ENCODE measurements around the gene LMOD1.
"Not testable (repeated sequence)": the region's sequence is repeated elsewhere in the genome, so short reads cannot be mapped to it uniquely, and the experiment has no call there.

Gene LMOD1

DNA sequence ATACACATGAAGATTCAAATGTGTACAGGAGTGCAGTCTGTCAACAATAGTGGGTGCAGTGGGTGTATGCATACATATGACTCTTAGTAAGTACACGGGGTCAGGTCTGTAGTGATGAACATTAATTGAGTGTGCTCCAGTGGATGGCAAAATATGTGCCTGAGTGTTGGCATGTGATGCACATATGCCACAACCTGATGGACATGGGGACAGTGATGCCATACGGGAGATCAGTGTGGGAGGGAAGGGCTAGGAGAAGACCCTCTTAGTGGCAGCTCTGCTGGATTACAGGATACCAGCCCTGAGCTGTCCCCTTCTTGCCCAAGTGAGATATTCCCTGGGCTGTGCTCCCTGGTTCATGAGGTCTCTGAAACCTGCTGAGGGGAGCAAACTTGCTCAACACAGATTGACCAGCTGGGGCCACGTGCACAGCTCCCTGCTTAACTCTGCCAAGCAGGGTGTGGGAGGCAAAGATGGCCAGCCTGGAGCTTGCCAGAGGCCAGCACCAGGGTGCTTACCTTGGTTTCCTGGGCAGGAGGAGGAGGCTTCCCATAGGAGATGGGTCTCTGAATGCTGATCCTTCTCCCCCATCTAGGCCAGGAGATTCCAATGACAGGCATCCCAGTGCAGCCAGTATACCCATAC is 55.4 kb downstream of the LMOD1 start:
- no peak for DNase-seq

DNA sequence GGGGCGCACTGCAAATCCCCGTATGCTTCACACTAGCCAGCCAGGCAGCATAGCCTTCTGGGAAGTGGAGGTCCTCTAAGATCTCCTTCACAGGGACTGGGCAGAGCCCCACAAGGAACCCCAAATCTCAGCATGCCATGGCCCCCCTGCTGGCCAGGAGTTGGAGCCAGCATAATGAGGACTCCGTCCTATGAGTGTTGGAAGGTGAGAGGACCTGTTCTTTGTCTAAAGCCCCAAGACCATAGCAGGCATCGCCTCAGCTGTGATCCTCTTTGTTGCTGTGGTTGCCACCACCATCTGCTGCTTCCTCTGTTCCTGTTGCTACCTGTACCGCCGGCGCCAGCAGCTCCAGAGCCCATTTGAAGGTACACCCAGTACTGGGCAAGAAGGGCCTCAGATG is 56.1 kb downstream of the LMOD1 start:
- DNase-seq: no peak

DNA sequence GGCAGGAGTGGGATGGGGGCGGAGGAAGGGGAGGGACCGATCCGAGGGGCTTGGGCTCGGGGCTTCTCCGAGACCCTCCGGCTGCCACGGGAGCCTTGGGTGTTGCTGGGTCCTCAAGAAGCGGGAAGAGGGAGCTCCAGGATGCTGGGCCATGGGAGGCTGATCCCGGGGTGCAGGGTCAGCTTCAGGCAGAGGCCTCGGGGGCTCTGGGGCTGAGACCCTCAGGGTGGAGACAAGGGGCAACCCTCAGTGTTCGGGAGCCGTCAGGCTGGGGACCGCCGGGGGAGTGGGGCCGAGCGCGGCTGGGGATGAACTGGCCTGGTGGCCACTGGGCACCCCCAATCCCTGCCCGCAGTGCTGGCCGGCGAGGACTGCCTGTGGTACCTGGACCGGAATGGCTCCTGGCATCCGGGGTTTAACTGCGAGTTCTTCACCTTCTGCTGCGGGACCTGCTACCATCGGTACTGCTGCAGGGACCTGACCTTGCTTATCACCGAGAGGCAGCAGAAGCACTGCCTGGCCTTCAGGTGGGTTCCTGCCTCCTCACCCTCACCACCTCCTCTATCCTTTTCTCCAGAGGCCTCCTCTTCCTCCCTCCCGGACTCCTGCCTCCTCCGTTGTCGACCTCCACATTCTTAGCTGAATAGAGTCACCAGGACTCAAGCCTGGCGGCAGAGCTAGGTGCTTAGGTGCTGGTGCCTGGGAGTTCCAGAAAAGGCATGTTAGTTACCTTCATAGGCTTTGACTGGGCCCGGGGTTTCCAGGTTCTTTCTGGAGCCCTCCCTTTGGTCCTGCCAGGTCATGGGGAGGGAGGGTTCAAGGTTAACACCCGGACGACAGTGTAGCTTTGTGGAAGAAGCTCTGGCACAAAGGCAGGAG is 57.0 kb downstream of the LMOD1 start:
- DNase-seq: no peak

DNA sequence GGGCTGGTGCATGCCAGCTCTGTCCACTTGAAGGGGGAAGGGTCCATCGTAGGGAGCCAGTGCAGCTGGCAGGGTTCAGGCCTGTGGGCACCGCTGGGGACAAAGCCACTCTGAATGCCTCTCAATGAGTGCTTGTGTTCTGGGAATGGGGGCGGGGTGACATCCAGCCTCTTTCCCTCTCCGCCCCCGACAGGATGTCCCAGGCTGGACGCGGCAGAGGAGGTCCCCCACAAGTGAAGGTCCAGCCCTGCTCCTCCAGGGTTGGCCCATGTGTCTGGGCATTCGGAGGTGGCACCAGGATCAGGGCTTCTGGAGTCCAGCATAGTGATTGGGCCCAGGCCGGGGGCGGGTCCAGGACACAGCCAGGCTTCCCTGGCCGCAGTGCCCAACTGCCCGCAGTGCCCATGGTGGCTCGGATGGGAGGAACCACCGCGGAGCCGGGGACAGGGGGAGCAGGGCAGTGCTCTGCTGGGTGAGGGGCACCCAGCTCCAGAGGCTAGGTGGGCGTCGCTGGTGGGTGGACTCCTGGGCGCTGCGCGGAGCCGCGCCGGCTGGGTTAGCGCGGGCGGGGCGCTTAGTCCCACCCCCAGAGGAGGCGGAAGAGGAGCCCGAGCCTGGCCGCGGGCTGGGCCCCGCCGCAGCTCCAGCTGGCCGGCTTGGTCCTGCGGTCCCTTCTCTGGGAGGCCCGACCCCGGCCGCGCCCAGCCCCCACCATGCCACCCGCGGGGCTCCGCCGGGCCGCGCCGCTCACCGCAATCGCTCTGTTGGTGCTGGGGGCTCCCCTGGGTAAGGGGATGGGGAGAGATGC is 57.9 kb downstream of the LMOD1 start, which contains the start of gene SHISA4:
TSS of gene SHISA4 (plus strand) at position 617 of the 808 bp plus-strand sequence. CDS start at position 714, 97 bp downstream.
- DNase-seq: peak; percentile 41

DNA sequence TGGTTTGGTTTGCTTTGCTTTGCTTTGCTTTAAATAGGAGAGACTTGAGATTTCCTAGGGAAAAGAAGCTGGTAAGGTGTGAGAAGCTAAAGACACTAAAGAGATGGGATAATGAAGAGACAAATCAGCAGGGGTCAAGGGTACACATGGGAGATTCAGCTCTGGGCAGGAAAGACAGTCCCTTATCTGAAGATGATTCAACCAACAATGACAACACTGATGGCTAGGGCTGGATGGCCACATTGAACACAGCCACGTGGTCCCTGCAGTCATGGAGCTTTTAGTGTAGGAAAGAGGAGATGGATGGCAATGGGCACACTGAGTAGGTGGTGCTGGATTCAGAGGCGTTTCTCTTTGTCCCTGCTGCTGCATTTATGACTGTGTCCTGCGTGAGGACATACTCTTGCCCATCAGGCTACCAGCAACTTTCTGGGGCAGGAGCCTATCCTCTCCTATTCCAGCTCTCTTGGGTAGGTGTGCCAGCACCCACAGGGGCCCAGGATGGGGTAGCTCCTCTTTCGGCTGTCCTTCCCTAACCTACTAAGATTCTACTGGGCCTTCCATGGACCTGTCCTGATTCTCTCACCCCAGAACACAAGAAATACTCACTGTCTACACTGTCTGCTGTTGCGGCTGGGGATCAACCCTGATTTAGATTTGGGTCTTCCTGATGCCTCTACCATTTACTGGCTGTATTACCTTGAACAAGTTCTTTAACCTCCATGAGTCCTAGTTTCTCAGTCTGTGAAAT is 59.1 kb downstream of the LMOD1 start:
- no peak for DNase-seq

DNA sequence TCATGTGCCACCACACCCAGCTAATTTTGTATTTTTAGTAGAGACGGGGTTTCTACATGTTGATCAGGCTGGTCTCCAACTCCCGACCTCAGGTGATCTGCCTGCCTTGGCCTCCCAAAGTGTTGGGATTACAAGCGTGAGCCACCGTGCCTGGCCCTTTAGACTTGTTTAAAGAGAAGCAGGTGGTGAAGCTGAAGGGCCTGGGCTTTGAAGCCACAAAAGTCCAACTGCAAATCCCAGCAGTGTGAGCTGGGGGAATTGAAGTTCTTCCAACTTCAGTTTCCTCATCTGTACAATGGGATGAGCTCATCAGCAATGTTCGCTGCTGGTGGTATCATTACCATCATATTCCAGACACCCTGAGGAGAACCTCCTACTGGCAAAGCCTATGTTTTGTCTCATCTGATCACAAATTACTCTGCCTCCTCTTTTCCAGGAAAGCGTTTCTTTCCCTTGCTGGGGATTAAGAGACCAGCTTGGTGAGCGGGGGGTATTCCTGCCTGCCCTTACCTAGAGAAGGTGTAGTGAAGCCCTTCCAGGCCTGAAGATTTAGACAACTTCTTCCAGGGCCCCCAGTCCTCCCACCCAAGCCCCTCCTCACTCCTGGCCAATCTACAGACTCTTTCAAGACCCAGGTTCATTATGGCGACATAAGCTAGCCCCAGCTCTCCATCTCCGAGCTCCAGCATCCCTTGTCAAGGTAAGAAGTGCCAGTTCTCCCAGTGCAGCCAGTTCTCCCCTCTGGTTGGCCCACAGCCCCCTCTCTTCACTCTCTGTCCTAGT is 60.1 kb downstream of the LMOD1 start:
- no peak for DNase-seq

DNA sequence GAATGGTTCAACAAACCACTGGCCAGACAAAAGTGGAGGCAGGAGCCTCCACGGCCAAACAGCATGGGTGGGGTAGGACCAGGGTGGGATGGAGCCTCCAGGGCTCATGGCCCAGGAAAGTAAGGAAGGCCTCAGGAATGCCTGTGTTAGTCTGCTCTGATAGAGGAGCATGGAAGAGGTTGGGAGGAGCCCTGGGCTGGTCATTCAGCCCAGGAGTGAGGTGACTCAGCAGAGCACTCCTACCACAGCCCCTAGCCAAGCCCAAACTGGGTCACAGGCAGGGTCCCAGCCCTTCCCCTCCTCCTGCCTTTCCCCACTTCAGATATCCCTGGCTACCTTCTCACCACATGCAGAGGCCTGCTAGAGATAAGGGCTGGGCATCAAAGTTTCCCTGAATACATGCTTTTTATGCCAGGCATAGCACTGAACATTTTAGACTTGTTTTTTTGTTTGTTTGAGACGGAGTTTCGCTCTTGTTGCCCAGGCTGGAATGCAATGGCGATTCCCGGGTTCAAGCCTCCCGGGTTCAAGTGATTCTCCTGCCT is 60.7 kb downstream of the LMOD1 start:
- DNase-seq: no peak

DNA sequence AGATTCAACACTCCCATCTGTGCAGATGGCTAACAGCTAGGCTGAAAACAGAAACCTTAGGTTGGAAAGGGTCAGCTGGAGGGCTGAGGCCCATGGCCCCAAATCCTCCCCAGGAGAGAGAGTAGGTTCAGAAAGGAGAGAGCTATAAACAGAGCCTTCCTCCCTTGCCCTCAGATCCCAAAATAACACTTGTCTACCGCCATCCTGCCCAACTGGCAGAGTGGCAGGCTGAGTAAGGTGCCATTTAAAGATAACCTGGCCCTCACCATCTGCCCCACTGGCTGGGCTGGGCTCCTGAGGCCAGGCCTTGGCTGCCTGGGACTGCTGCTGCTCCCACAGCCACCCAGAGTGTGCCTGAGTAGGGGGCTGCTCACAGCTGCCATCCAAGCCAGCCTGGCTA is 61.9 kb downstream of the LMOD1 start:
- no peak for DNase-seq

DNA sequence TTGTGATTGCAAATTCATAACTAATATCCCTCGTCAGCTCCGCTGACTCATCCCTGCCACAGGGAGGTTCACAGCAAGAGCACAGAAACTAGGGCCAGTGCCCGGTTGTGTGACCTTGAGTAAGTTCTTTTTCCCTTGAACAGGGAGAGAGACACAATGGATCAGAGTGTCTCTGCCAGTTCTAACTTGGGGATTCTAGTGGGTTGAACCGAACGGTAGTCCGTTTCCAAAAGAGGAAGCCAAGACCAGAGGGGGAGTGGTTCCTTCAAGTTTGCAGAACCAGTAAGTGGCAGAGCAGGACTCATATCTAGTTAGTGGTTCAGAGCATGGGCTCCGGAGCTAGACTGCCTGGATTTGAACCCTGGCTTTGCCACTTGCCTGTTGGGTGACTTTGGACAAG is 62.6 kb downstream of the LMOD1 start:
- no peak for DNase-seq

DNA sequence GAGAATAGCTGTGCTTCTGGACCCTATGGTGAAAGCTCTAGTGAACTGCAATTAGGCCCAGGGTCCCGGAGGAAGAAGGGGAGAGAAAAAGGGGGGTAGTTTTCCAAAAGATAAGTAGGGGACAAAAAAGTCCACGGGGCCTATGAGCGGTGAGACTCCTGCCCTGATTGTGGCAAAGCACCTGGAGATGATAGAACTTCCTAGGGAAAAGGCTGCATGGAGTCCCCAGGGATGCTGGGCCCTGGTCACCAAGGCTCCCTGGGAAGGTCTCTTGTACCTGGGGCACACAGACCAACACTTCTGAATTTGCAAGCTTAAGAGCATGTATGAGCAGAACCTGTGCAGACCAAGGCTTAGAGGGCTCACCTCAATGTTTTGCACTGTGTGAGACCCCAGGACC is 63.1 kb downstream of the LMOD1 start:
- DNase-seq: no peak

DNA sequence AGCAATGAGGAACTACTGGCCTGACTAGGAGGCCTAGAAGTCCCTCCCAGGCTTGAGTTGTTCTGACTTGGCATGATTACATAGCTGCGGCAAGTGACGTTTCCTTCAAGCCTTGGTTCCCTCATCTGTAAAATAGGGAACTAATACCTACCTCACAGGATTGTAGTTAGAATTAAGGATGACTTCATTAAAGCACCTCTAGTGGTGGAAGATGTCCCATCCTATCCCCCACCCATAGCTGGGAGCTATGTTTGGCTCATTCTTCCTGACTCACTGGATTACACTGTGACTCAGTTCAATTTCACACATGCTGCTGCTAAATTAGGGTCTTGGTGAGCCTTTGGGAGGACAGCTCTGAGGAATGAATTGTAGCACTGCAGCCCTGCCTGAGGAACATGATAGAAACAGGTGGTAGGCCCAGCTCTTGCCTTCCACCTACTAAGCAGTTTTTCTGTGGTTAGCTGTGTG is 63.6 kb downstream of the LMOD1 start:
- DNase-seq: no peak

DNA sequence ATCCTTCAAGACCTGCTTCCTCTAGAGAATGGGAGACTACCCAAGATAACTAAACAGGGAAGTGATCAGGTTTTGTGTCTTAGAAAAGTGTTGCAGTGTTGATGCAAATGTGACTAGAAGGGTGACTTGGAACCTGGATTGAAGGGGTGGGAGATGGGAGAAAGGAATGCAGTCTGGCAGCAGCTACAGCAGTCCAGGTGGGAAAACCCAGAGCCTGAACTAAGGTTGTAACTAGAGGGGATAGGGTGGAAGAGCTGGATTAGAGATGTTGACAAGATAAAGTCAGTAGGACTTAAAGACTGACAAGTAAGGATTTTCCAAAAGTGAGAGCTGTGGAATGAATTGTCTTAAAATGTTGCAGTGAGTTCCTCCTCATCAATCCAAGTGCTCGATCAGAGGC is 64.7 kb downstream of the LMOD1 start:
- no peak for DNase-seq

DNA sequence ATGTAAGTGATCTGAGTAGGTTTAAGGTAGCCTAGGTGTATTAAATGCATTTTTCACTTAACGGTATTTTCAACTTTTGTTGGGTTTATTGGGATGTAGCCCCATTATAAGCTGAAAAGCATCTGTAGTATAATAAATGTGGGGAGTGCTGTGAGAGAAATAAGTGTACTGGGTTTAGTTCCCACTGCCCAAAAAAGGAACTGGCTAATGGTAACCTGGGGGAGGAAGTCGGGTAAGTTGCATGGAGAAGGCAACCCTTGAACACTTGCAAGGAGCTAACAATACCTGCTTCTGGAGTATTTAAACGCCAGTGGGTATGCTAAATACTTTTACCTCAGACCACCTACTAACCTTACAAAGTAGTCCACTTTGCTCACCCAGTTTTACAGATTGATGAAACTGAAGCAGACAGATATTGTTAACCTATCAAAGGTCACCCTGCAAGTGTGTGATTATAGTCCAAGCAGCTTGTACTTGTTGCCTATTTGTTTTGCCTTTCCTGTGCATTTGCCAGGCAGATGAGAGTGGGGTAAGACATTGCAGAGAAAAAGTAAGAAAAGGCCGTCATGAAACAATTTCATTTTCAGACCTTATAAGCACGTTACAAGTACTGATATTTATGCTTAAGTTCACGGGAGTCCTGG is 65.3 kb downstream of the LMOD1 start:
- no peak for DNase-seq

DNA sequence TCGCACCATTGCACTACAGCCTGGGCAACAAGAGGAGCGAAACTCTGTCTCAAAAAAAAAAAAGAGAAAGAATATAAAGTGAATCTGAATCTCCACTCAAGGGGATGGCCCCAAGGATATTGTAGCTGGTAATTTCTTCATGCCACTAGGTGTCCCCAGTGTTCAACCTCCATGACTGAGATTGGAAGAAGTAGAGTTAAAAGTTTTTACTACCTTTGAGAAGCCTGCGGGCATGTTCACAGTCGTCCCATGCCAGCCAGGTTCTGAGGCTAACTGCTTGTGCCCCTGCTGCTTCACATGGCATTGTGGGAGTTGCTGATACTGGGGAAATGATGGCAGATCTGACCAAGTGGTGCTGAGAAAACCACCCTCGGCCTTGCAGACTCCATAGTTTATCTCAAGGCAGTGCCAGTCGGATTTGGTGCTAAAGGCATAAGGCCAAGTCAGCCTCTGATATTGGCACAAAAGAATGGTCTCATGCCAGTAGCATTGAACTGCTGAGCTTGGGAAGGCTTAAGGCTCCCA is 68.4 kb downstream of the LMOD1 start:
- DNase-seq: no peak

DNA sequence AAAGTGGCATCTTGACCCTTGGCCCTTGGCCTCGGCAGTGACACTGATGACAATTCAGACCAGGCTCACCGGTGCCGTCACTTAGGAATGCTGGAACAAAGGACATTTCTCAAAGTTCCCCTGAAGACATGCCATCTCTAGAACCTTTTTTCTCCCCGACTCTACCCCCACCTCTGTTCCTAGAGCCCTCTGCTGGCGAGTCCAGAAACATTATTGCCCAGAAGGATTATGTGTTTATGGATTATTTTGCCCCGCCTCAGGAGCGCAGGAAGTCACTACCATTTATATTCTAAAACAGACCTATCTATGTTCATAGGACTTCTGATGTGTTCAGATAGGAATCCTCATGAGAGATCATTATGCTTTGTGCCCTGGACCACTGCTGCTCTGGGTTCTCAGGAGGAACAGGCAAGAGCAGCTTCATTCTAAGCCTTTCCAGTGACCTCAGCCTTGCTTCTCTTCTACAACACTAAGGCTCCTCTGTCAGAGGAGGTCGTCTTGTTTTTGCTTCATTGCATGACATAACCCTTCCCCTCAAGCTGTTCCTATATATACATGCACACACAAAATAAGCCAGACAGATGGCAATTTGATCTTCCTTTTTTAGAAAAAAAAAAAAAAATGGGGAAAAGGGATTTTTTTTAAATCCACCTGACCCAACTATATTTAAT is 70.1 kb downstream of the LMOD1 start:
- no peak for DNase-seq

DNA sequence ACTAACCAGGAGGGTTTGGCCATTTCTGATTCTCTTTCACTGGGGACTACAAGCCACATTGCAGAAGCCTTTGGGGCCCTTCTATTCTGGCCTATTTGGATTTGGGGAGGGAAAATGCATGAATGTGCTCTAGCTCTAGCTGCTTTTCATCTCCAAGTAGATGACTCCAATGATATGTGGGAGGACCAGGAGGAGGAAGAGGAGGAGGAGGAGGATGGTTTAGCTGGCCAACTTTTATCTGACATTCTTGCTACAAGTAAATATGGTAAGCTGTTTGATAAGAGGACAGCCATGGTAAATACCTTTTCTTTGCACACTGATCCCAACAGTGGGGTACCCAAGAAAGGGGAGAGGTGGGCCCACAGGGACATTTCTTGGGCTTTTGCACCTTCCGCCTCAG is 71.7 kb downstream of the LMOD1 start:
- DNase-seq: no peak

DNA sequence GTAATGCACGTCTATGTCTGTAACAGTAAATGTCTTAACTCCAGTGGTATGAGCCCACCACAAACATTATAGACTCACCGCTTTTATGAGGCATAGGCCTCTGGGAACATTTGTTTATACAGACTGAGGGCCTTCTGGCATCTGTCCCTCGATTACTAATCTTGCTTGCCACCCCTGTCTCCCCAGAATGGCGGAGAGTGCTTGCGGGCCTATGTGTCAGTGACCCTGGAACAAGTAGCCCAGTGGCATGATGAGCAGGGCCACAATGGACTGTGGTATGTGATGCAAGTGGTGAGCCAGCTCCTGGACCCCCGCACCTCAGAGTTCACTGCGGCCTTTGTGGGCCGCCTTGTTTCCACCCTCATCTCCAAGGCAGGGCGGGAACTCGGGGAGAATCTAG is 76.0 kb downstream of the LMOD1 start:
- no peak for DNase-seq

DNA sequence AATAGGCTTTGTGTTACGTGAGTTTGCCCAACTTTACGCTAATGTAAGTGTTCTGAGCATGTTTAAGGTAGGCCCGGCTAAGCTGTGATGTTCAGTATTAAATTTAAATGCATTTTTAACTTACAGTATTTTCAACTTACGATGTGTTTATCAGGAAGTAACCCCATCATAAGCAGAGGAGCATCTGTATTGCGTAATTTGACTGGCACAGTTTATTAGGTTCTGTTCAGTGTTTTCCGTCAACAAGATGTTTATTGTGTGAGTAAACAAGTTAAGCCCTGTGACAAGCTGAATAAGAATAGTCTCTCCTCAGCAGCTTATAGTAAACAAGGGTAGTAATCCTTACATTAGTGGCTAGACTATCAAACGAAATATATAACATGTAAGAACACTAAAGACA is 84.9 kb downstream of the LMOD1 start:
- DNase-seq: no peak

DNA sequence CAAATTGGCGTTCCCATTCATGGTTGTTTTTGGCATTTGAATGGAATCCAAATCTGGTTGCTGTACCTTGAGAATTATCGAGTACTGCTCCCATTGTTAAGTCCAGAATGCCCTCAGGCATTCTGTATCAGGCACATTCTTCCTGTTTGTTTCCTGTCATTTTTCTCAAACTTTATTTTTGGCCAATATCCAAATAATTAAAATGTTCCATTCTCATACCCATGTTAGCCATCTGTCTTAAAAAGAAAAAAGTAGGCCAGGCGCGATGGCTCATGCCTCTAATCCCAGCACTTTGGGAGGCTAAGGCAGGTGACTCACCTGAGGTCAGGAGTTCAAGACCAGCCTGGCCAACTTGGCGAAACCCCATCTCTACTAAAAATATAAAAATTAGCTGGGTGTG is 86.9 kb downstream of the LMOD1 start:
- no peak for DNase-seq

DNA sequence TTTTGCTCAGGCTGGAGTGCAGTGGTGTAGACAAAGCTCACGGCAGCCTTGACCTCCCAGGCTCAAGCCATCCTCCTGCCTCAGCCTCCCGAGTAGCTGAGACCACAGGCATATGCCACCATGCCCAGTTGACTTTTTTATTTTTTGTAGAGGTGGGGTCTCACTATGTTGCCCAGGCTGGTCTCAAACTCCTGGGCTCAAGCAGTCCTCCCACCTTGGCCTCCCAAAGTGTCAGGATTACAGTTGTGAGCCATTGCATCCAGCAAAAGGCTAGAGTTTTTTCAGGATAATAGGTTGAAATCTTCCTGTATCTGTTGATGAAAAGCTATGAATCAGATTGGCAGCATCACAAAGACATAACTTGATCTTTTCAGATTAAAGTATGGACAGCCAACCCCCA is 89.6 kb downstream of the LMOD1 start:
- DNase-seq: not testable (repeated sequence)

Measured in NCI-H2029 (cell line).